PFSK-1 (cell line): ENCODE data around the gene RITA1.

Experiments used
- FOXP2 ChIP-seq: optimal IDR thresholded peaks from 2 replicates; pipeline ENCODE3; 2011; ENCODE audit warnings: borderline replicate concordance, control low read depth, inconsistent platforms; ENCODE audit not compliant: insufficient read depth; ENCODE audit errors: extremely low read length, extremely low read depth
- POLR2AphosphoS5 ChIP-seq: IDR thresholded peaks from 2 replicates; pipeline ENCODE4 v1.6.1; 2012; ENCODE audit warnings: low read depth, mild to moderate bottlenecking, control low read depth, low read length, moderate library complexity
- SIN3A ChIP-seq: IDR thresholded peaks from 2 replicates; pipeline ENCODE4 v1.6.1; 2012; ENCODE audit warnings: mild to moderate bottlenecking, low read length, moderate library complexity, borderline replicate concordance; ENCODE audit not compliant: insufficient read depth
- TAF1 ChIP-seq: IDR thresholded peaks from 2 replicates; pipeline ENCODE4 v1.6.1; 2012; ENCODE audit warnings: low read length, control low read depth, borderline replicate concordance; ENCODE audit not compliant: insufficient read depth
- TF ChIP-seq, protein P1 (sequence below), 2 experiments: IDR thresholded peaks; 2 replicates each; pipeline versions ENCODE4 v1.6.1 to v1.8.0; 2011 to 2012; ENCODE audit warnings: low read depth in 2 of 2, low read length in 2 of 2, control low read depth in 1 of 2, inconsistent platforms in 1 of 2, mild to moderate bottlenecking in 1 of 2, moderate library complexity in 1 of 2; ENCODE audit not compliant: insufficient read depth in 1 of 2

DNA sequence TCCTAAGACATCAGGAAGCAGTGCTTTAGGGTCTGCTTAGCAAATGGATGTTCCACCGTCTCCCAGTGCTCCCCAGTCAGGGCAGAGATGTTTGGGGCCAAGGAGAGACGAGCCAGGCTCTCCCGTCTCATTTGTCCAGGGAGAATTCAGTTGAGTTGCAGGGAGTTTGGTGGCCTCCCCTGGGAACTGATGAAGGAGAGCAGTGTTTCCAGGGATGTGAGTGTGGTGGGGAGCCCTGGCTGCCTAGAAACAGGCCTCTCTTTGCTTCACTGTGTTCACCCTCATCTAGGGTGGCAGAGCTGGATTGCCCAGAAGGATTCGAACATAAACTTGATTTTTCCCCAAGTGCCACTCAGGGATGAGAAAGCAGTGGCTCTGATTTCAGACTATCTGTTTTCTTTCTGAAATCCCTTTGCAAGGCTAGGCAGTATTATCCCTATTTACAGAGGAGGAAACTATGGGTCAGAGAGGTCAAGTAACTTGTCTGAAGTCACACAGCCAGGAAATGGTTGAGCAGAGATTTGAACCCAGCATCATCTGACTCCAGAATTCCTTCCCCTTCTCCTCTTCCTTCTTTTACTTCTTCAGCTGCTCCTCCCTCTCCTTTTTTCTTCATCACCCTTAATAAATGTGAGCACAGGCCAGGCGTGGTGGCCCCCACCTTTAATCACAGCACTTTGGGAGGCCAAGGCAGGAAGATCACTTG, 42.3 kb downstream of the RITA1 start:
- no peak for TF ChIP-seq POLR2AphosphoS5
- TF ChIP-seq, protein P1, sequence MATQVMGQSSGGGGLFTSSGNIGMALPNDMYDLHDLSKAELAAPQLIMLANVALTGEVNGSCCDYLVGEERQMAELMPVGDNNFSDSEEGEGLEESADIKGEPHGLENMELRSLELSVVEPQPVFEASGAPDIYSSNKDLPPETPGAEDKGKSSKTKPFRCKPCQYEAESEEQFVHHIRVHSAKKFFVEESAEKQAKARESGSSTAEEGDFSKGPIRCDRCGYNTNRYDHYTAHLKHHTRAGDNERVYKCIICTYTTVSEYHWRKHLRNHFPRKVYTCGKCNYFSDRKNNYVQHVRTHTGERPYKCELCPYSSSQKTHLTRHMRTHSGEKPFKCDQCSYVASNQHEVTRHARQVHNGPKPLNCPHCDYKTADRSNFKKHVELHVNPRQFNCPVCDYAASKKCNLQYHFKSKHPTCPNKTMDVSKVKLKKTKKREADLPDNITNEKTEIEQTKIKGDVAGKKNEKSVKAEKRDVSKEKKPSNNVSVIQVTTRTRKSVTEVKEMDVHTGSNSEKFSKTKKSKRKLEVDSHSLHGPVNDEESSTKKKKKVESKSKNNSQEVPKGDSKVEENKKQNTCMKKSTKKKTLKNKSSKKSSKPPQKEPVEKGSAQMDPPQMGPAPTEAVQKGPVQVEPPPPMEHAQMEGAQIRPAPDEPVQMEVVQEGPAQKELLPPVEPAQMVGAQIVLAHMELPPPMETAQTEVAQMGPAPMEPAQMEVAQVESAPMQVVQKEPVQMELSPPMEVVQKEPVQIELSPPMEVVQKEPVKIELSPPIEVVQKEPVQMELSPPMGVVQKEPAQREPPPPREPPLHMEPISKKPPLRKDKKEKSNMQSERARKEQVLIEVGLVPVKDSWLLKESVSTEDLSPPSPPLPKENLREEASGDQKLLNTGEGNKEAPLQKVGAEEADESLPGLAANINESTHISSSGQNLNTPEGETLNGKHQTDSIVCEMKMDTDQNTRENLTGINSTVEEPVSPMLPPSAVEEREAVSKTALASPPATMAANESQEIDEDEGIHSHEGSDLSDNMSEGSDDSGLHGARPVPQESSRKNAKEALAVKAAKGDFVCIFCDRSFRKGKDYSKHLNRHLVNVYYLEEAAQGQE (IDR thresholded peaks at IDR 0.05; ENCODE audit: insufficient read depth in 1 of 2, low read depth in 2 of 2, low read length in 2 of 2): no peak
- no peak for TF ChIP-seq SIN3A
- TF ChIP-seq FOXP2: no peak
- no peak for TF ChIP-seq TAF1
